Measurements from ENCODE around the gene FBXO31. TPM values are rescaled to one million over a fixed set of nuclear protein-coding genes. Genes with fewer than 3 reads are reported as not detected.
A peak's percentile ranks its signal among the peaks of the same experiment; 100 is the strongest.

The FBXO31 gene
- total and polyA plus RNA-seq, 9 of the 15 experiments (the other 6 are each of a cell fraction or from before 2014, with no cell fraction given): 0.18 to 33.3 (median 10.9) TPM

DNA sequence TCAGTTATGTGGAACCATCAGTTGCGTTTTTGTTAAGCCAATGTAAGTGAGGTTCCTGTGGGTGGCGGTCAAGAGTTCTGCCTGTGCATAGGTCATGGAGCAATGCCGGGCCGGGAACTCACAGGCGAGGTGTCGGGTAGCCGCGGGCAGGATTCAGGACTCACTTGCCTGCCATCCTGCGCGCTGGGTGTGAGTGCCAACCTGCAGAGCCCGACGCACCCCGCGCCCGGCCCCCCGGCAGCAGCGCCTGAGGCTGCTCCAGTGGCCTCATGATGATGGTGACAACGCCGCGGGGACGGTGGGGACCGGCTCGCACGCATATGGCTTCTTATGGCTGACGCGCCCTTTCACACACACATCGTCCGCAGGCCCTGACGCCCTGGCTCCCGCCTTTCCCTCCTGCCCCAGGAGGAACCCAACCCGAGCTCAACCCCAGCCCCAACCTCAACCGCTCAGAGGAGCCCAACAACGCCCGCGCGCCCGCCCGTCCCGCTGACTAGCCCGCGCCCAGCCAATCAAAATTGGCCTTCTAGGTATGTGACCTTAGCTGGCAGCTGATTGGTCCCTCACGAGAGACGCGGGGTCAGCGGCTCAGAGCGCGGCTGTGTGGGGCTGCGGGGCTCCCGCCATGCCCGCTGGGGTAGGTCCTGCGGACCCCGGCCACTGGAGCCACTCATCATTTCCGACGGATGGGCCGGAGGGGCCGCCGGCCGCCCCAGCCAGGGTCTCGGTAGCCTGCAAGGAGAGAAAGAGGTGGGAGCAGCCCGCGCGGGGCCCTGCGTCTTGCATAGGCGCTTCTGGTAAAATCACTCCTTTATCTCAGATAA, 66.4 kb downstream of the FBXO31 start, which contains the start of gene C16orf95 (continued):
- TF ChIP-seq, protein P1, sequence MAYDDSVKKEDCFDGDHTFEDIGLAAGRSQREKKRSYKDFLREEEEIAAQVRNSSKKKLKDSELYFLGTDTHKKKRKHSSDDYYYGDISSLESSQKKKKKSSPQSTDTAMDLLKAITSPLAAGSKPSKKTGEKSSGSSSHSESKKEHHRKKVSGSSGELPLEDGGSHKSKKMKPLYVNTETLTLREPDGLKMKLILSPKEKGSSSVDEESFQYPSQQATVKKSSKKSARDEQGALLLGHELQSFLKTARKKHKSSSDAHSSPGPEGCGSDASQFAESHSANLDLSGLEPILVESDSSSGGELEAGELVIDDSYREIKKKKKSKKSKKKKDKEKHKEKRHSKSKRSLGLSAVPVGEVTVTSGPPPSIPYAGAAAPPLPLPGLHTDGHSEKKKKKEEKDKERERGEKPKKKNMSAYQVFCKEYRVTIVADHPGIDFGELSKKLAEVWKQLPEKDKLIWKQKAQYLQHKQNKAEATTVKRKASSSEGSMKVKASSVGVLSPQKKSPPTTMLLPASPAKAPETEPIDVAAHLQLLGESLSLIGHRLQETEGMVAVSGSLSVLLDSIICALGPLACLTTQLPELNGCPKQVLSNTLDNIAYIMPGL (CRISPR knock-in tag; IDR thresholded peaks at IDR 0.05): peak; percentile 91
- TF ChIP-seq ZNF212 (CRISPR knock-in tag; IDR thresholded peaks at IDR 0.05): peak; percentile 6; the same call in 1 of the 2 replicates
- no peak for TF ChIP-seq ZBTB8A (IDR thresholded peaks at IDR 0.05; ENCODE audit: partially characterized antibody)
- no peak for TF ChIP-seq MYNN (IDR thresholded peaks at IDR 0.05)
- TF ChIP-seq MYNN (CRISPR knock-in tag; IDR thresholded peaks at IDR 0.05): no peak
- peak; percentile 58; the same call in 1 of the 2 replicates for TF ChIP-seq E2F3 (CRISPR knock-in tag; IDR thresholded peaks at IDR 0.05)
- no peak for TF ChIP-seq SAFB (IDR thresholded peaks at IDR 0.05; ENCODE audit: borderline replicate concordance, low read depth, low read length)
- TF ChIP-seq LARP7 (IDR thresholded peaks at IDR 0.05): no peak
- peak; percentile 87 for TF ChIP-seq TAF1 (IDR thresholded peaks at IDR 0.05; ENCODE audit: control insufficient read depth, extremely low read depth, insufficient read depth, low read length, severe bottlenecking)
- 0 out of 2 replicates have a peak, but pooled peaks have one; percentile 15 for TF ChIP-seq HDAC2 (IDR thresholded peaks at IDR 0.05)
- TF ChIP-seq SMARCE1 (IDR thresholded peaks at IDR 0.05): no peak
- no peak for TF ChIP-seq CBX5 (IDR thresholded peaks at IDR 0.05; ENCODE audit: borderline replicate concordance, low read depth)
- peak; percentile 70; the same call in 1 of the 2 replicates for TF ChIP-seq ZNF224 (CRISPR knock-in tag; IDR thresholded peaks at IDR 0.05)
- peak; percentile 81 for TF ChIP-seq RB1 (IDR thresholded peaks at IDR 0.05; ENCODE audit: low read depth)
- no peak for TF ChIP-seq ZNF431 (CRISPR knock-in tag; IDR thresholded peaks at IDR 0.05)
- TF ChIP-seq CEBPZ (IDR thresholded peaks at IDR 0.05; ENCODE audit: borderline replicate concordance, low read depth, low read length): no peak
- no peak for TF ChIP-seq ZC3H11A (IDR thresholded peaks at IDR 0.05; ENCODE audit: low read depth, low read length)
- no peak for TF ChIP-seq ZNF696 (CRISPR knock-in tag; conservative IDR thresholded peaks at IDR 0.05)
- no peak for TF ChIP-seq MCM7 (IDR thresholded peaks at IDR 0.05)
- peak; percentile 99 for TF ChIP-seq PHF8 (IDR thresholded peaks at IDR 0.05; ENCODE audit: borderline replicate concordance, low read length)
- TF ChIP-seq NR2C2 (CRISPR knock-in tag; IDR thresholded peaks at IDR 0.05): peak; percentile 81
- TF ChIP-seq NR2C2 (tag; IDR thresholded peaks at IDR 0.05): peak; percentile 98
- no peak for TF ChIP-seq KLF1 (tag; IDR thresholded peaks at IDR 0.05)

Measured in K562 (cell line).